ENCODE measurements around the gene ZNF649.

The ZNF649 gene

GRCh38 chr19:51904331-51905165, at the start of gene ZNF649:
Gene ZNF649 (minus strand): TSS chr19:51905017. CDS start chr19:51900107, 4,910 bp downstream.
- peak within 1 kb of the TSS; percentile 80 to 91 for H3K4me3 ChIP-seq (replicated peaks in 1 of 2; ENCODE audit: low read depth in 2 of 2, low read length in 2 of 2)
- TF ChIP-seq, protein P1, sequence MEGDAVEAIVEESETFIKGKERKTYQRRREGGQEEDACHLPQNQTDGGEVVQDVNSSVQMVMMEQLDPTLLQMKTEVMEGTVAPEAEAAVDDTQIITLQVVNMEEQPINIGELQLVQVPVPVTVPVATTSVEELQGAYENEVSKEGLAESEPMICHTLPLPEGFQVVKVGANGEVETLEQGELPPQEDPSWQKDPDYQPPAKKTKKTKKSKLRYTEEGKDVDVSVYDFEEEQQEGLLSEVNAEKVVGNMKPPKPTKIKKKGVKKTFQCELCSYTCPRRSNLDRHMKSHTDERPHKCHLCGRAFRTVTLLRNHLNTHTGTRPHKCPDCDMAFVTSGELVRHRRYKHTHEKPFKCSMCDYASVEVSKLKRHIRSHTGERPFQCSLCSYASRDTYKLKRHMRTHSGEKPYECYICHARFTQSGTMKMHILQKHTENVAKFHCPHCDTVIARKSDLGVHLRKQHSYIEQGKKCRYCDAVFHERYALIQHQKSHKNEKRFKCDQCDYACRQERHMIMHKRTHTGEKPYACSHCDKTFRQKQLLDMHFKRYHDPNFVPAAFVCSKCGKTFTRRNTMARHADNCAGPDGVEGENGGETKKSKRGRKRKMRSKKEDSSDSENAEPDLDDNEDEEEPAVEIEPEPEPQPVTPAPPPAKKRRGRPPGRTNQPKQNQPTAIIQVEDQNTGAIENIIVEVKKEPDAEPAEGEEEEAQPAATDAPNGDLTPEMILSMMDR (IDR thresholded peaks at IDR 0.05; ENCODE audit: low read depth, low read length), result no peak
- peak; percentile 88 to 90 for DNase-seq (ENCODE audit: low read depth in 2 of 2)

DNA sequence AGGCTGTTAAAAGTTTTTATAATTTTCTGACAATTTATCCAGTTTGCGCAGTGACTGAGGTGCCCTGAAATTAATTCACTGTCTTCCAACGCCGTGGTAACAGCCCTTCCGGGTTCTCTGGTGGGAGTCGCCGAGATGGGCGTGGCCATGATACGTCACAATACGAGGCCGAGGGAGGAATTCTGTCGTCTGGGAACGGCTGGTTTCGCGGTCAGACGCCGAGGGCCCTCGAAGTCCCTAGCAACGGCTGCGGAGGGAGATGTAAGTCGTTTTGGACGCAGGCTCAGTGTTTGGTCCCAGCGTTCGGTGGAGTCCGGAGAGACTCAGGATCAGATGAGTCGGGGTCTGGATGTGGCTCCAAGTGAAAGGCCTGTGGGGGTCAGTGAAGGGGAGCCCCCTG, 44.2 kb upstream of the ZNF649 start:
- TF ChIP-seq, protein P1 (IDR thresholded peaks at IDR 0.05; ENCODE audit: low read depth, low read length), result no peak
- H3K4me3 ChIP-seq (replicated peaks in 1 of 2; ENCODE audit: low read depth in 2 of 2, low read length in 2 of 2), result peak overlapping the region in 1 of 2 donors; percentile 36
- peak; percentile 6 to 38 for DNase-seq (ENCODE audit: low read depth in 2 of 2)

DNA sequence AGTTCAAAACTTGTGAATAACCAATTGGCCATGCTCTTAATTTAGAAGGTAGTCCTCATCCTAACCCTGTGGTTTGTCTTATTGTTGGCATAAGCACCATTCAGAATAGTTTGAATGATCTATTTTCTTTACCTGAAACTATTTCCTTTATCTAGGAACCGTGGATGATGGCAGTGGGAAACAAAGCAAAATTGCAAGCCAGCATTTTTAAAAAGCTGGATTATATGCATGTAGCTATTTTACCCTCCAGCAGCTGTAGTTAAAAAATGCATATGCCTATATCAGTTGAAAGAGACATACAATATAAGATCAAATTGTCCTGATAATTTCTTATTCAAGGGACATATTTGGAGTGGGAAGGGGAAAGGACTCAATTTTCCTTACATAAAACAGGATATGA, 41.8 kb upstream of the ZNF649 start:
- TF ChIP-seq, protein P1 (IDR thresholded peaks at IDR 0.05; ENCODE audit: low read depth, low read length), result no peak
- no peak overlapping the region for H3K4me3 ChIP-seq (replicated peaks in 1 of 2; ENCODE audit: low read depth in 2 of 2, low read length in 2 of 2)

DNA sequence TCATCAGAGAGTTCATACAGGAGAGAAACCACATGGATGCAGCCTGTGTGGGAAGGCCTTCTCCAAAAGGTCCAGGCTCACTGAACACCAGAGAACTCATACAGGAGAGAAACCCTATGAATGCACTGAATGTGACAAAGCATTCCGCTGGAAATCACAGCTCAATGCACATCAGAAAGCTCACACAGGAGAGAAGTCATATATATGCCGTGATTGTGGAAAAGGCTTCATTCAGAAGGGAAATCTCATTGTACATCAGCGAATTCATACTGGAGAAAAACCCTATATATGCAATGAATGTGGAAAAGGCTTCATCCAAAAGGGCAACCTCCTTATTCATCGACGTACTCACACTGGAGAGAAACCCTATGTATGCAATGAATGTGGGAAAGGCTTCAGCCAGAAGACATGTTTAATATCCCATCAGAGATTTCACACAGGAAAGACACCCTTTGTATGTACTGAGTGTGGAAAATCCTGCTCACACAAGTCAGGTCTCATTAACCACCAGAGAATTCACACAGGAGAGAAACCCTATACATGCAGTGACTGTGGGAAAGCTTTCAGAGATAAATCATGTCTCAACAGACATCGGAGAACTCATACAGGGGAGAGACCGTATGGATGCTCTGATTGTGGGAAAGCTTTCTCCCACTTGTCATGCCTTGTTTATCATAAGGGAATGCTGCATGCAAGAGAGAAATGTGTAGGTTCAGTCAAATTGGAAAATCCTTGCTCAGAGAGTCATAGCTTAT, 40.2 kb upstream of the ZNF649 start:
- TF ChIP-seq, protein P1 (IDR thresholded peaks at IDR 0.05; ENCODE audit: low read depth, low read length), result no peak
- DNase-seq (ENCODE audit: low read depth in 2 of 2), result peak in 1 of 2 donors; percentile 6
- no peak overlapping the region for H3K4me3 ChIP-seq (replicated peaks in 1 of 2; ENCODE audit: low read depth in 2 of 2, low read length in 2 of 2)

More for the DNA sequence above, 41.8 kb upstream of the ZNF649 start:
- DNase-seq (ENCODE audit: low read depth in 2 of 2), result no peak

GRCh38 chr19:51938936-51939335, 34.1 kb upstream of the ZNF649 start:
- TF ChIP-seq, protein P1 (IDR thresholded peaks at IDR 0.05; ENCODE audit: low read depth, low read length), result no peak
- no peak for DNase-seq (ENCODE audit: low read depth in 2 of 2)
- no peak overlapping the region for H3K4me3 ChIP-seq (replicated peaks in 1 of 2; ENCODE audit: low read depth in 2 of 2, low read length in 2 of 2)

DNA sequence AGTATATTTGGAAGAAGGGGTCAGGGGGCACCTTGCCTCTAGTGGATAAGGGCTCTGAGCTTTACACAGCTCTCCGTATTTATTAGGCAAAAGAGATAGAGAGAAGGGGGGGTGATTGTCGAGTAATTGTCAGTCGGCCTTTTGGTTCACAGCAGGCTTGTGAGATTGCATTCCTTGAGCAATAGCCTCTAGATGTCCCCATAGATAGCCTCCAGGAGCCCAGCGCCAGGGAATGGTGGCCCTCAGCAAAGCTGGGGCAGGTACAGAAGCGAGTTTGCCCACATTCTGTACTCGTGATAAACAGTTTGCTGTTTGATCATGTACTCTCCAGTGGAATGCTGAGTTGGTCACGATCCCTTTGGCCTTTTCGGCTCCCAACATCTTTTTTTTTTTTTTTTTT, 27.1 kb upstream of the ZNF649 start:
- TF ChIP-seq, protein P1 (IDR thresholded peaks at IDR 0.05; ENCODE audit: low read depth, low read length), result no peak
- H3K4me3 ChIP-seq (replicated peaks in 1 of 2; ENCODE audit: low read depth in 2 of 2, low read length in 2 of 2), result no peak overlapping the region
- no peak for DNase-seq (ENCODE audit: low read depth in 2 of 2)

Measured in cardiac fibroblast (primary cell).